Measurements from ENCODE around the gene NUDT22.

NUDT22 gene

GRCh38 chr11:64253481-64253880, 27.4 kb downstream of the NUDT22 start:
- in situ Hi-C loops (cut with MboI; ENCODE audit: low sequenced_read_pairs): no loop called here

GRCh38 chr11:64254326-64254725, 28.3 kb downstream of the NUDT22 start:
- in situ Hi-C loops (cut with MboI; ENCODE audit: low sequenced_read_pairs): no loop called here

- in situ Hi-C loops (cut with MboI; ENCODE audit: low sequenced_read_pairs): no loop called here
Measured at GRCh38 chr11:64255135-64256128, 29.4 kb downstream of the NUDT22 start.

GRCh38 chr11:64256300-64256699, 30.2 kb downstream of the NUDT22 start:
- in situ Hi-C loops (cut with MboI; ENCODE audit: low sequenced_read_pairs): no loop called here

- in situ Hi-C loops (cut with MboI; ENCODE audit: low sequenced_read_pairs): no loop called here
Measured at GRCh38 chr11:64258356-64258755, 32.3 kb downstream of the NUDT22 start.

GRCh38 chr11:64258946-64259532, 33.0 kb downstream of the NUDT22 start:
- in situ Hi-C loops (cut with MboI; ENCODE audit: low sequenced_read_pairs): no loop called here

GRCh38 chr11:64259533-64260067, 33.5 kb downstream of the NUDT22 start:
- in situ Hi-C loops (cut with MboI; ENCODE audit: low sequenced_read_pairs): no loop called here

- in situ Hi-C loops (cut with MboI; ENCODE audit: low sequenced_read_pairs): no loop called here
Measured at GRCh38 chr11:64260147-64260708, 34.2 kb downstream of the NUDT22 start.

GRCh38 chr11:64261556-64262080, 35.5 kb downstream of the NUDT22 start:
- in situ Hi-C loops (cut with MboI; ENCODE audit: low sequenced_read_pairs): no loop called here

- in situ Hi-C loops (cut with MboI; ENCODE audit: low sequenced_read_pairs): no loop called here
Measured at GRCh38 chr11:64262271-64263002, 36.4 kb downstream of the NUDT22 start.

- in situ Hi-C loops (cut with MboI; ENCODE audit: low sequenced_read_pairs): no loop called here
Measured at GRCh38 chr11:64263021-64263946, 37.2 kb downstream of the NUDT22 start.

- in situ Hi-C loops (cut with MboI; ENCODE audit: low sequenced_read_pairs): no loop called here
Measured at GRCh38 chr11:64263947-64264317, 37.9 kb downstream of the NUDT22 start.

- in situ Hi-C loops (cut with MboI; ENCODE audit: low sequenced_read_pairs): no loop called here
Measured at GRCh38 chr11:64264371-64264852, 38.3 kb downstream of the NUDT22 start.

GRCh38 chr11:64265176-64266160, 39.4 kb downstream of the NUDT22 start:
- in situ Hi-C loops (cut with MboI; ENCODE audit: low sequenced_read_pairs): no loop called here

GRCh38 chr11:64266339-64266738, 40.3 kb downstream of the NUDT22 start:
- in situ Hi-C loops (cut with MboI; ENCODE audit: low sequenced_read_pairs): no loop called here

GRCh38 chr11:64267207-64267945, 41.3 kb downstream of the NUDT22 start:
- in situ Hi-C loops (cut with MboI; ENCODE audit: low sequenced_read_pairs): no loop called here

- in situ Hi-C loops (cut with MboI; ENCODE audit: low sequenced_read_pairs): no loop called here
Measured at GRCh38 chr11:64268025-64268892, 42.2 kb downstream of the NUDT22 start.

All from HL-60/S4 treated with retinoic acid at 250 ng/mL for 4 days and 3 days (cell line).